Thyroid gland (tissue), 4 donors: ENCODE results near the gene SELL. TPM values are rescaled to one million over a fixed set of nuclear protein-coding genes. Genes with fewer than 3 reads are reported as not detected.
"Not testable (repeated sequence)": the region's sequence is repeated elsewhere in the genome, so short reads cannot be mapped to it uniquely, and the experiment has no call there.

Experiments used
- DNase-seq, 2 donors: peaks; one replicate each; pipeline ENCODE4 v3.0.0-alpha.2; 2019
- H3K27ac ChIP-seq, 3 donors: fragments of 200-600 bp; sonication (generic); 1 replicate in 2 of 3; 2 replicates in 1 of 3; pipeline ENCODE4 v1.5.1; 2016 to 2019; ENCODE audit warnings: mild to moderate bottlenecking in 1 of 3, moderate library complexity in 1 of 3
- H3K27me3 ChIP-seq: fragments of 200-600 bp; sonication (generic); one replicate; pipeline ENCODE4 v1.5.1; 2019
- H3K36me3 ChIP-seq, 2 donors: fragments of 200-600 bp; sonication (generic); one replicate each; pipeline ENCODE4 v1.5.1; 2016 to 2019
- H3K4me1 ChIP-seq, 2 donors: fragments of 200-600 bp; sonication (generic); one replicate each; pipeline ENCODE4 v1.5.1; 2017 to 2019
- H3K4me3 ChIP-seq, 3 donors: fragments of 200-600 bp; sonication (generic); replicated peaks in 1 of 3; 1 replicate in 2 of 3; 2 replicates in 1 of 3; pipeline ENCODE4 v1.5.1; 2016; ENCODE audit warnings: mild to moderate bottlenecking in 1 of 3
- H3K9me3 ChIP-seq: fragments of 200-600 bp; sonication (generic); one replicate; pipeline ENCODE4 v1.5.1; 2017
- CTCF ChIP-seq, 6 experiments: fragments of 200-600 bp in 3 of 6; fragments of 450-650 bp in 3 of 6; sonication (generic) in 3 of 6; IDR thresholded peaks; one replicate each; pipeline ENCODE4 v1.5.1; 2016 to 2019; ENCODE audit warnings: antibody characterized with exemption in 6 of 6, mild to moderate bottlenecking in 2 of 6, inconsistent platforms in 1 of 6, moderate library complexity in 1 of 6
- POLR2A ChIP-seq, 2 donors: fragments of 450-650 bp; IDR thresholded peaks; one replicate each; pipeline ENCODE4 v1.6.1; 2017; ENCODE audit warnings: antibody characterized with exemption in 2 of 2, mild to moderate bottlenecking in 2 of 2, moderate library complexity in 1 of 2
- WGBS, 2 donors: methylation state at CpG; one replicate each; pipeline ENCODE4 v1.1.5; 2017; 5-methylcytosine and 5-hydroxymethylcytosine counted together
- intact Hi-C: fragments of 100-400 bp; cut with DNase I; formaldehyde crosslinking; loops from one replicate; pipeline ENCODE4 v1.15.1; 2023
- total RNA-seq, 4 donors: library from RNA; depleted of rRNA; stranded (reverse); fragments of >200 nt; gene quantifications; one replicate each; pipeline ENCODE4 v1.2.3, GENCODE V29; 2016

SELL gene
- total RNA-seq, 4 donors from 2014 or later = 0.45 to 4.2 (median 1.7) TPM

DNA sequence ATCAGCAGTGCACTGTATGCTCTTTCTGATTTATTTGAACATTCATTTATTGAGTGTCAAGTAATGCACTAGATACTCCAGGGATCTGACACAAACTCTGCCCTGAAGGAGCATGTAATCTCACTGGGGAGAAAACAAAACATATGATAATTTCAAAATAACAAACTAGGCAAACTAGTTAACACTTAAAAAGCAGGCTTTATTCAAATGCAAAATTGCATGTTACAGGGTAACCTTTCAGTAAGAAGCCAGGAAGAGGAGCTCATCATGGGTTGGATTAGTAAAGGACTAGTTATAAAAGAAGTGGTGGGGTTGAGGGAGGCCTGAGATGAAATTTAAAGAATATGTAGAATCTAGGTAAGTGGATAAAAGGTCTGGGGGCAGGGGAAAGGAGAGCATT is 20.9 kb downstream of the SELL start:
- no peaks in the 10 kb centered on the region for H3K27me3 ChIP-seq
- TF ChIP-seq POLR2A (IDR thresholded peaks at IDR 0.05) (no peak), CTCF (IDR thresholded peaks at IDR 0.05) (no peak)
- no peaks in the 10 kb centered on the region for H3K9me3 ChIP-seq
- no peak overlapping the region for H3K4me3 ChIP-seq
- no peak overlapping the region for H3K27ac ChIP-seq
- no peaks in the 10 kb centered on the region for H3K36me3 ChIP-seq
- intact Hi-C loops = no loop called here
- H3K4me1 ChIP-seq = no peaks in the 10 kb centered on the region
- DNase-seq = no peak

GRCh38 chr1:169689395-169689794 is 22.0 kb downstream of the SELL start:
- DNase-seq = no peak
- intact Hi-C loops = no loop called here
- Histone ChIP-seq H3K36me3 (no peaks in the 10 kb centered on the region), H3K9me3 (no peaks in the 10 kb centered on the region), H3K4me1 (no peaks in the 10 kb centered on the region), H3K27ac (no peak overlapping the region), H3K27me3 (no peaks in the 10 kb centered on the region), H3K4me3 (no peak overlapping the region)
- TF ChIP-seq POLR2A (IDR thresholded peaks at IDR 0.05) = no peak
- TF ChIP-seq CTCF (IDR thresholded peaks at IDR 0.05) = no peak
- 74 to 81% methylated on average over 2 of the region's 2 CpGs for WGBS, 2 donors

GRCh38 chr1:169688377-169688776 is 23.0 kb downstream of the SELL start:
- 98 to 99% methylated on average over 5 of the region's 5 CpGs for WGBS, 2 donors
- H3K27ac ChIP-seq, H3K4me1 ChIP-seq, H3K36me3 ChIP-seq, H3K27me3 ChIP-seq, H3K9me3 ChIP-seq, DNase-seq, H3K4me3 ChIP-seq, intact Hi-C loops: not testable (repeated sequence)

DNA sequence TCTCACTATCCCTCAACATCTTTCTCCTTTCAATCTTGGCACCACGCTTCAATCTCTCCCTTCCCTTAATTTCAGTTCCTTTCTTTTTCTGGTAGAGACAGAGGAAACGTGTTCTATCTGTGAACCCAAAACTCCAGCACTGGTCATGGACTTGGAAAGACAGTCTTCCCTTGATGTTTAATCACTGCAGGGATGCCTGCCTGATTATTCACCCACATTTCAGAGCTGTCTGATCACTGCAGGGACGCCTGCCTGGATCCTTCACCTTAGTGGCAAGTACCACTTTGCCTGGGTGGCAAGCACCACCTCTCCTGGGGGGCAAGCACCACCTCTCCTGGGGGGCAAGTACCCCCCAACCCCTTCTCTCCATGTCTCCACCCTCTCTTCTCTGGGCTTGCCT is 27.8 kb downstream of the SELL start:
- intact Hi-C loops = no loop called here
- no peak overlapping the region for H3K27ac ChIP-seq
- no peak for DNase-seq
- no peaks in the 10 kb centered on the region for H3K4me1 ChIP-seq
- 79 to 93% methylated on average over 3 of the region's 3 CpGs for WGBS, 2 donors
- no peak for TF ChIP-seq POLR2A (IDR thresholded peaks at IDR 0.05)
- no peak for TF ChIP-seq CTCF (IDR thresholded peaks at IDR 0.05)
- no peaks in the 10 kb centered on the region for H3K9me3 ChIP-seq
- no peak overlapping the region for H3K4me3 ChIP-seq
- no peaks in the 10 kb centered on the region for H3K36me3 ChIP-seq
- no peaks in the 10 kb centered on the region for H3K27me3 ChIP-seq

GRCh38 chr1:169683168-169683567 is 28.3 kb downstream of the SELL start:
- H3K9me3 ChIP-seq, H3K27ac ChIP-seq, DNase-seq, H3K27me3 ChIP-seq, H3K4me3 ChIP-seq, intact Hi-C loops, H3K4me1 ChIP-seq, H3K36me3 ChIP-seq: not testable (repeated sequence)
- 79 to 87% methylated on average over 4 of the region's 4 CpGs for WGBS, 2 donors

GRCh38 chr1:169682071-169682470 is 29.3 kb downstream of the SELL start:
- TF ChIP-seq POLR2A (IDR thresholded peaks at IDR 0.05) (no peak), CTCF (IDR thresholded peaks at IDR 0.05) (no peak)
- no peaks in the 10 kb centered on the region for H3K36me3 ChIP-seq
- no peak for DNase-seq
- H3K4me1 ChIP-seq = no peaks in the 10 kb centered on the region
- no peak overlapping the region for H3K27ac ChIP-seq
- H3K27me3 ChIP-seq = no peaks in the 10 kb centered on the region
- 35 to 45% methylated on average over 2 of the region's 2 CpGs for WGBS, 2 donors
- intact Hi-C loops = no loop called here
- H3K4me3 ChIP-seq = no peak overlapping the region
- H3K9me3 ChIP-seq = no peaks in the 10 kb centered on the region
